ENCODE results near the gene ZNF362. TPM values are rescaled to one million over a fixed set of nuclear protein-coding genes. Genes with fewer than 3 reads are reported as not detected.

ZNF362 gene
- total and polyA plus RNA-seq, 4 donors: 10.1 to 70.1 (median 46.4) TPM

DNA sequence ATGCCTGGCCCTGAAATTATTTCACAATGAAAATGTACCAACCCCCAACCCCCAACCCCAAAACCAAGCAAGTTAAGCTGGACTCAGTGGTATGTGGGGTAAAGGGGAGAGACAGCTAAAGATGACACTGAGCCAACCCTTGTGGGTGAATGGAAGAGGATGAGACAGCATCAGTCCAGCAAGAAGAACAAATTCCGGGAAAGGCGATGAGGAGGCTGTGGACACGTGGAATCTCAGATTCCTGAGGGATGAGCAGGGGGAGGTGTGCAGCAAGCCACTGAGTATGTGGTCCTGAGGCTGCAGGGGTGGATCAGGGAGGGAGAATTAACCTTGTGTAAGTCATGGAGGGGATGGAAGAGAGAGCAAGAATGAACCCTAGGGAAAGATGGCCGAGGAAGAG is 14.4 kb upstream of the ZNF362 start:
- Histone ChIP-seq H3K4me3 (ENCODE audit: low read depth, low read length) (no peak overlapping the region), H3K27me3 (ENCODE audit: control insufficient read depth, insufficient read depth, low read length) (no peaks in the 10 kb centered on the region), H3K36me3 (ENCODE audit: control insufficient read depth, insufficient read depth, low read length) (no peaks in the 10 kb centered on the region), H3K9me3 (ENCODE audit: control insufficient read depth, insufficient read depth, low read length) (no peaks in the 10 kb centered on the region), H3K4me1 (ENCODE audit: control insufficient read depth, insufficient read depth, low read length) (no peaks in the 10 kb centered on the region), H3K27ac (ENCODE audit: low read depth, low read length) (no peak overlapping the region)
- 80% methylated on average over 4 of the region's 4 CpGs for WGBS (ENCODE audit: insufficient coverage)
- no peak for DNase-seq (ENCODE audit: low read depth in 4 of 6, low spot score in 6 of 6)

DNA sequence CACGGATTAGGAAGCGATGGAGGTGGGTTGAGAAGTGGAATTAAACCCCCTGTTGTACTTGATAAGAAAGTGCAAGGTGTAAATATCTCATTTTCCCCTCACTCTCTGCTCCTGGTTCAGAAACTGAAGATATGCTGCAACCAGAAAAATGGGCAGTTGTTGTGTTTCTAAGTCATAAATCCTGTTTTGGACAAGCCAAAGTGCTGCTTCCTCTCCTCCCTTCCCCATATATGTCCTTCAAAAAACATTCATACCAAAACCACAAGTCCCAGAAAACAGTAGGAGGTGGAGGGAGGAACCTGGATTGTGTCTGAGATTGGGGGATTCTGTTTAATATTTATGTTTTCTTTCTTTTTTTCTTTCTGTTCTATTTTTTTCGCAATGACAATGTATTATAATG is 13.6 kb upstream of the ZNF362 start:
- Histone ChIP-seq H3K27me3 (ENCODE audit: control insufficient read depth, insufficient read depth, low read length) (no peaks in the 10 kb centered on the region), H3K4me3 (ENCODE audit: low read depth, low read length) (no peak overlapping the region)
- no CpG with 5 or more reads among the region's 3 CpGs for WGBS (ENCODE audit: insufficient coverage)

DNA sequence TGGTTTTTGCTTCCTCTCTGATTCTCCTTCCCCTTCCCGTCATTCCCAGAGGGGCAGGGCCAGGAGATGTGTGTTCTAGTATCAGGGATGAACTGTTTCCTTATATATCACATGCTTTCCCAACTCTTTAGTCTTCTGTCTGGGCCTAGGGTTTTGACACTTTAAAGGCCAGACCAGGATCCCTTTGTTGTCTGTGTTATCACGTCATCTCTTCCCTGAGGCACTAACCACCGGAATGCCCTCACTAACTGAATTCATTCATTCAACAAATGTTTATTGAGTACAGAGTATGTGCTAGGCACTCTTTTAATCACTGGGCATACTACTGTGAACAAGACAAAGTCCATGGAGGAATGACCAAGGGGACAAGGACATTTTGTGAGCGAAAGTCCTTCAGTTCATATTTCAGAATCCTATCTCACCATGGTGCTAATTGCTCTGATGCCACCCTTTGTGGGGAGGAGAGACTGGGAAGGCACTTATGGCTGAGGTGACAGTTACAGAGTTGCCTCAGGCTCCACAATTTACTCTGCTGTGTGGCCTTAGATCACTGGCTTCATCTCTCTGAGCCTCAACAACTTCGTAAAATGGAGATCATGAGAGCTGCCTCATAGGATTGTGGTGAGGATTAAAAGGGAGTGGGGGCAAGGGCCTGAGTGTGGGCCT is 12.0 kb upstream of the ZNF362 start:
- no peaks in the 10 kb centered on the region for H3K4me1 ChIP-seq (ENCODE audit: control insufficient read depth, insufficient read depth, low read length)
- no peak overlapping the region for H3K4me3 ChIP-seq (ENCODE audit: low read depth, low read length)
- no peaks in the 10 kb centered on the region for H3K9me3 ChIP-seq (ENCODE audit: control insufficient read depth, insufficient read depth, low read length)
- no peak for DNase-seq (ENCODE audit: low read depth in 4 of 6, low spot score in 6 of 6)
- H3K27ac ChIP-seq (ENCODE audit: low read depth, low read length): no peak overlapping the region
- H3K27me3 ChIP-seq (ENCODE audit: control insufficient read depth, insufficient read depth, low read length): no peaks in the 10 kb centered on the region
- WGBS (ENCODE audit: insufficient coverage): 100% methylated on average over 1 of the region's 5 CpGs
- no peaks in the 10 kb centered on the region for H3K36me3 ChIP-seq (ENCODE audit: control insufficient read depth, insufficient read depth, low read length)

More for the DNA sequence above, 13.6 kb upstream of the ZNF362 start:
- H3K4me1 ChIP-seq (ENCODE audit: control insufficient read depth, insufficient read depth, low read length): no peaks in the 10 kb centered on the region
- no peaks in the 10 kb centered on the region for H3K36me3 ChIP-seq (ENCODE audit: control insufficient read depth, insufficient read depth, low read length)
- no peaks in the 10 kb centered on the region for H3K9me3 ChIP-seq (ENCODE audit: control insufficient read depth, insufficient read depth, low read length)
- DNase-seq (ENCODE audit: low read depth in 4 of 6, low spot score in 6 of 6): no peak
- H3K27ac ChIP-seq (ENCODE audit: low read depth, low read length): no peak overlapping the region

DNA sequence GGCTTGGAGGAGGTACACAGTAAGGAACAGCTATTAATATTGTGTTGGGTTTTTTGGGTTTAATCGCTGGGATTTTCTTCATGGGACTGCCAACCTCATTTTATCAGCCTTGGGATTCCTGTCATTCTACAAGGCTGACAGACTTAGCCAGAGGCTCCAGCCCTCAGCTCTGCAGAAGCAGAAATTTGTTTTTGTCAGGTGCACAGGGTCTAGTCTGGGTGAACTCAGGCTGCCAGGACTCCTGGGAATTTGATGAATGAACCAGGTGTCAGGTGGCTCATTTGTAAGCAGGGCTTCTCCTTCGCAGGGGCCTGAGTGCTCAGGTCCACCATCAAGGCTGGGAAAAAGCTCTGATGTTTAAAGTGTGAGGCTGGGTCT is 11.5 kb upstream of the ZNF362 start:
- Histone ChIP-seq H3K4me1 (ENCODE audit: control insufficient read depth, insufficient read depth, low read length) (no peaks in the 10 kb centered on the region), H3K27ac (ENCODE audit: low read depth, low read length) (no peak overlapping the region), H3K4me3 (ENCODE audit: low read depth, low read length) (no peak overlapping the region), H3K36me3 (ENCODE audit: control insufficient read depth, insufficient read depth, low read length) (no peaks in the 10 kb centered on the region), H3K27me3 (ENCODE audit: control insufficient read depth, insufficient read depth, low read length) (no peaks in the 10 kb centered on the region), H3K9me3 (ENCODE audit: control insufficient read depth, insufficient read depth, low read length) (no peaks in the 10 kb centered on the region)
- no CpG with 5 or more reads among the region's 2 CpGs for WGBS (ENCODE audit: insufficient coverage)
- DNase-seq (ENCODE audit: low read depth in 4 of 6, low spot score in 6 of 6): no peak

DNA sequence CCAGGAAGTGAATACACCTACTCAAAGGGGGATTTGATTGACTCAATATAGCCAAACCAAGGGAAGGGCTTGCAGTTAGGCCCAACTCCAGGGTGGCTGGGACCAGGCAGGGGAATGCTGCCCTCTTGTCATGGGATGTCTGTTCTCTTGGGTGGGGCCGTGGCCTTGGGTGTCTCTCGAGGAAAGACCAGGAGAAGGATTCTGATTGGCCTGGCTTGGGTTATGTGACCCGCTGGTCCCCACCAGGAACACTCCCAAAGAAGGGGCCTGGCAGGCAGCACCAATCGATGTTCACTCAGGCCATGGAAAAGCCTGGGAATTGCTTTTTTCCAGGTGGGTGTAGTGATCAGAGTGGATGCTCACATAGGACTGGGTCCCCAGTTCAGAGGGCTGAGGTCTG is 10.1 kb upstream of the ZNF362 start:
- no peaks in the 10 kb centered on the region for H3K4me1 ChIP-seq (ENCODE audit: control insufficient read depth, insufficient read depth, low read length)
- no peaks in the 10 kb centered on the region for H3K36me3 ChIP-seq (ENCODE audit: control insufficient read depth, insufficient read depth, low read length)
- no peaks in the 10 kb centered on the region for H3K9me3 ChIP-seq (ENCODE audit: control insufficient read depth, insufficient read depth, low read length)
- no peak for DNase-seq (ENCODE audit: low read depth in 4 of 6, low spot score in 6 of 6)
- 83% methylated on average over 4 of the region's 4 CpGs for WGBS (ENCODE audit: insufficient coverage)
- H3K27me3 ChIP-seq (ENCODE audit: control insufficient read depth, insufficient read depth, low read length): no peaks in the 10 kb centered on the region
- no peak overlapping the region for H3K27ac ChIP-seq (ENCODE audit: low read depth, low read length)
- H3K4me3 ChIP-seq (ENCODE audit: low read depth, low read length): no peak overlapping the region

DNA sequence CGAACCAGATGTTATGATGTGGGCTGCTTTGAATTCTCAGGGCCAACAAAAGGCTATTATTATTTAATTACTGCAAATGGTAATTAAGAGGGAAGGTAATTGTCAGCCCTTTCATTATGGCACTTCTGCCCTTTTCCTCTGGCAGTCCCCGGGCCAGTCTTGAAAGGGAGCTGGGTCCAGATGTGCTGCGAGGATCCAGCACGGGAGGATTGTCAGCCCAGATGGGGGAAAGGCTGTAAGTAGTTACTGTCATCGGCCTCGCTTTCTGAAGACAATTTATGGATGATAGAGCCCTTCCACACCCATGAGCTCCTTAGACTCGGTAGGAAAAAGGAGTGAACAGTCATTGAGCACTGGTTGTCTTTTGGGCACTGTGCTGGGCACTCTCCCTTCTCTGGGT is 8.7 kb upstream of the ZNF362 start:
- H3K27me3 ChIP-seq (ENCODE audit: control insufficient read depth, insufficient read depth, low read length): no peaks in the 10 kb centered on the region
- no peaks in the 10 kb centered on the region for H3K9me3 ChIP-seq (ENCODE audit: control insufficient read depth, insufficient read depth, low read length)
- no peaks in the 10 kb centered on the region for H3K4me1 ChIP-seq (ENCODE audit: control insufficient read depth, insufficient read depth, low read length)
- no peak for DNase-seq (ENCODE audit: low read depth in 4 of 6, low spot score in 6 of 6)
- WGBS (ENCODE audit: insufficient coverage): 16% methylated on average over 4 of the region's 7 CpGs
- H3K27ac ChIP-seq (ENCODE audit: low read depth, low read length): no peak overlapping the region
- no peaks in the 10 kb centered on the region for H3K36me3 ChIP-seq (ENCODE audit: control insufficient read depth, insufficient read depth, low read length)
- no peak overlapping the region for H3K4me3 ChIP-seq (ENCODE audit: low read depth, low read length)

DNA sequence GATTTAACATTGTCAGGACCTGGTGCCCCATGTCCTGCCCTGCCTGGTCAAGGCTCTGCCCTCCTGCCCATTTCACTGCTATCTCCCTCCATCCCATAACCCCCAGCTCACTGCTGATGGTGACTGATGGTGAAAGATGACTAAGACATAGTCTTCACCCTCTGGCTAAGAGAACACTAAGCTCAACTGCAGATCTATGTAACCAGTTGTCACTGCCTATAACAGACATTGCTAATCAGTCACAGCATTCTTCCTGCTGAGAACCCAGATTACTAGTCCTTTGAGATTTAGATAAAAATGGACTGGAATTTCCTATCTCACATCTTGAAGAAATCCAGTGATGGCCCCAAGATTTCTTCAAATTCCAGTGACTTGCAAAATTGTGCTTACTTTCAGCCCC is 8.0 kb upstream of the ZNF362 start:
- Histone ChIP-seq H3K9me3 (ENCODE audit: control insufficient read depth, insufficient read depth, low read length) (no peaks in the 10 kb centered on the region), H3K36me3 (ENCODE audit: control insufficient read depth, insufficient read depth, low read length) (no peaks in the 10 kb centered on the region), H3K4me3 (ENCODE audit: low read depth, low read length) (no peak overlapping the region), H3K27ac (ENCODE audit: low read depth, low read length) (no peak overlapping the region), H3K4me1 (ENCODE audit: control insufficient read depth, insufficient read depth, low read length) (no peaks in the 10 kb centered on the region), H3K27me3 (ENCODE audit: control insufficient read depth, insufficient read depth, low read length) (no peaks in the 10 kb centered on the region)
- no peak for DNase-seq (ENCODE audit: low read depth in 4 of 6, low spot score in 6 of 6)

DNA sequence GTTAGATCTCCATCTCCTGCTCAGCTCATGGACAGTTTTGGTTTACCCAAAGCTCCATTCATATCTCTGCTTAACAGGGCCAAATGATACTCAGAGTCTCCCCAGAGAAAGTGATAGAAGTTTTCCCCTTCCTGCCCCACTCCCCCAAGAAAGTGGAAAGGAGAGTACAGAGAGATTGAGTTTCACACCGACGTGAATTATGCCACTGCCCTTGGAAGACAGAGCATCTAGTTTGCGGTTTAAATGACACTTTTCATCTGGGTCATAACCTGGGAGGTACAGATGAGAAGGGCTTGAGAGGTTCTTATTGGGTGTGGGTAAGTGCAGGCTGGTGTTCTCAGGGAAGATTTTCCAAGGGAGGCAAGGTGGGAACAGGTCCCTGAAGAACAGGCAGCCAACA is 6.9 kb upstream of the ZNF362 start:
- no peaks in the 10 kb centered on the region for H3K27me3 ChIP-seq (ENCODE audit: control insufficient read depth, insufficient read depth, low read length)
- no peak overlapping the region for H3K4me3 ChIP-seq (ENCODE audit: low read depth, low read length)
- DNase-seq (ENCODE audit: low read depth in 4 of 6, low spot score in 6 of 6): no peak
- no peaks in the 10 kb centered on the region for H3K36me3 ChIP-seq (ENCODE audit: control insufficient read depth, insufficient read depth, low read length)
- H3K27ac ChIP-seq (ENCODE audit: low read depth, low read length): no peak overlapping the region
- no peaks in the 10 kb centered on the region for H3K9me3 ChIP-seq (ENCODE audit: control insufficient read depth, insufficient read depth, low read length)
- WGBS (ENCODE audit: insufficient coverage): 90% methylated on average over 3 of the region's 3 CpGs
- no peaks in the 10 kb centered on the region for H3K4me1 ChIP-seq (ENCODE audit: control insufficient read depth, insufficient read depth, low read length)

DNA sequence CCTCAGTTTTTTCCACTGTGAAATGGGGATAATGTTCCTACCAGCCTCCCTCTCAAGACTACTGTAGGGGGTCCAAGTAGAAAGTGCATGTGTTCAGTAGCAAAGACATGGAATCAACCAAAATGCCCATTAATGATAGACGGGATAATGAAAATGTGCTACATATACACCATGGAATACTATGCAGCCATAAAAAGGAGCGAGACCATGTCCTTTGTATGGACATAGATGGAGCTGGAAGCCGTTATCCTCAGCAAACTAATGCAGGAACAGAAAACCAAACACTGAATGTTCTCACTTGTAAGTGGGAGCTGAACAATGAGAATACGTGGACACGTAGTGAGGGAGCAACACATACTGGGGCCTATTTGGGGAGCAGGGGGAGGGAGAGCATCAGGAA is 6.1 kb upstream of the ZNF362 start:
- no peak overlapping the region for H3K4me3 ChIP-seq (ENCODE audit: low read depth, low read length)
- H3K9me3 ChIP-seq (ENCODE audit: control insufficient read depth, insufficient read depth, low read length): no peaks in the 10 kb centered on the region
- 100% methylated on average over 2 of the region's 5 CpGs for WGBS (ENCODE audit: insufficient coverage)
- no peaks in the 10 kb centered on the region for H3K27me3 ChIP-seq (ENCODE audit: control insufficient read depth, insufficient read depth, low read length)
- peaks cover 2% of the 10 kb centered on the region for H3K4me1 ChIP-seq (ENCODE audit: control insufficient read depth, insufficient read depth, low read length)
- no peak for DNase-seq (ENCODE audit: low read depth in 4 of 6, low spot score in 6 of 6)
- H3K27ac ChIP-seq (ENCODE audit: low read depth, low read length): no peak overlapping the region
- no peaks in the 10 kb centered on the region for H3K36me3 ChIP-seq (ENCODE audit: control insufficient read depth, insufficient read depth, low read length)

DNA sequence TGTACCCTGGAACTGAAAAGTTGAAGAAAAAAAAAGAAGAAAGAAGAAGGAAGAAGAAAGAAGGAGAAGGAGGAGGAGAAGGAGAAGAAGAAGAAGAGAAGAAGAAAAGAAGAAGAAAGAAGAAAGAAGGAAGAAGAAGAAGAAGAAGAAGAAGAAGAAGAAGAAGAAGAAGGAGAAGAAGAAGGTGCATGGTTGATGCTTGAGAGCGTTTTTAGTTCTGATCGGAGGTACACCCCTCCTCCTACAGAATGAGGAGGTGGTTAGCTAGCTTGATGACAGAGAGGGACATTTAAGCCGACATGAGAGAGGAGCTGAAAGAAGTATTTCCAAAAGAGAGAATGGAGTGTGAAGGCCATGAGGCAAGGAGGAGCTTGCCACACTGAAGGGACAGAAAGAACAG is 5.6 kb upstream of the ZNF362 start:
- WGBS (ENCODE audit: insufficient coverage): 75% methylated on average over 1 of the region's 3 CpGs
- no peak for DNase-seq (ENCODE audit: low read depth in 4 of 6, low spot score in 6 of 6)

More for the DNA sequence above, 5.6 kb upstream of the ZNF362 start:
- Histone ChIP-seq H3K27ac (ENCODE audit: low read depth, low read length) (no peak overlapping the region), H3K36me3 (ENCODE audit: control insufficient read depth, insufficient read depth, low read length) (no peaks in the 10 kb centered on the region), H3K4me1 (ENCODE audit: control insufficient read depth, insufficient read depth, low read length) (peaks cover 7% of the 10 kb centered on the region), H3K27me3 (ENCODE audit: control insufficient read depth, insufficient read depth, low read length) (no peaks in the 10 kb centered on the region), H3K4me3 (ENCODE audit: low read depth, low read length) (no peak overlapping the region), H3K9me3 (ENCODE audit: control insufficient read depth, insufficient read depth, low read length) (no peaks in the 10 kb centered on the region)
